ENCODE measurements around the gene EXOSC1.
"Not testable (repeated sequence)": the region's sequence is repeated elsewhere in the genome, so short reads cannot be mapped to it uniquely, and the experiment has no call there.

The EXOSC1 gene

GRCh38 chr10:97445722-97446639, at the start of gene EXOSC1, which contains the start of gene ZDHHC16:
Gene EXOSC1 (minus strand): TSS chr10:97446006. CDS start chr10:97445985, 21 bp downstream.
Gene ZDHHC16 (plus strand): TSS chr10:97446175. CDS start chr10:97451676, 5,501 bp downstream.
- FAIRE-seq = peak; percentile 98
- DNase-seq (ENCODE audit: extremely low spot score, insufficient read length, low read depth) = peak; percentile 98

- DNase-seq (ENCODE audit: extremely low spot score, insufficient read length, low read depth) (no peak), FAIRE-seq (no peak)
Observed at GRCh38 chr10:97494863-97495506, 49.2 kb upstream of the EXOSC1 start.

GRCh38 chr10:97494151-97494550, 48.3 kb upstream of the EXOSC1 start:
- FAIRE-seq (no peak), DNase-seq (ENCODE audit: extremely low spot score, insufficient read length, low read depth) (no peak)

GRCh38 chr10:97490592-97490991, 44.8 kb upstream of the EXOSC1 start:
- DNase-seq (ENCODE audit: extremely low spot score, insufficient read length, low read depth) = no peak
- no peak for FAIRE-seq

- FAIRE-seq (no peak), DNase-seq (ENCODE audit: extremely low spot score, insufficient read length, low read depth) (no peak)
Observed at GRCh38 chr10:97485647-97486281, 40.0 kb upstream of the EXOSC1 start.

GRCh38 chr10:97483921-97484320, 38.1 kb upstream of the EXOSC1 start:
- FAIRE-seq (no peak), DNase-seq (ENCODE audit: extremely low spot score, insufficient read length, low read depth) (no peak)

GRCh38 chr10:97483506-97483905, 37.7 kb upstream of the EXOSC1 start:
- FAIRE-seq = no peak

GRCh38 chr10:97482381-97482780, 36.6 kb upstream of the EXOSC1 start:
- FAIRE-seq = no peak
- DNase-seq (ENCODE audit: extremely low spot score, insufficient read length, low read depth) = no peak

More at GRCh38 chr10:97483506-97483905, 37.7 kb upstream of the EXOSC1 start:
- no peak for DNase-seq (ENCODE audit: extremely low spot score, insufficient read length, low read depth)

GRCh38 chr10:97481071-97481470, 35.3 kb upstream of the EXOSC1 start:
- DNase-seq (ENCODE audit: extremely low spot score, insufficient read length, low read depth) = no peak

GRCh38 chr10:97479939-97480338, 34.1 kb upstream of the EXOSC1 start:
- no peak for DNase-seq (ENCODE audit: extremely low spot score, insufficient read length, low read depth)

More at GRCh38 chr10:97481071-97481470, 35.3 kb upstream of the EXOSC1 start:
- FAIRE-seq = no peak

GRCh38 chr10:97479410-97479809, 33.6 kb upstream of the EXOSC1 start:
- not testable (repeated sequence) for FAIRE-seq; DNase-seq (ENCODE audit: extremely low spot score, insufficient read length, low read depth)

More at GRCh38 chr10:97479939-97480338, 34.1 kb upstream of the EXOSC1 start:
- no peak for FAIRE-seq

GRCh38 chr10:97475936-97476594, 30.3 kb upstream of the EXOSC1 start:
- DNase-seq (ENCODE audit: extremely low spot score, insufficient read length, low read depth) = no peak

GRCh38 chr10:97474918-97475317, 29.1 kb upstream of the EXOSC1 start:
- FAIRE-seq = no peak
- no peak for DNase-seq (ENCODE audit: extremely low spot score, insufficient read length, low read depth)

More at GRCh38 chr10:97475936-97476594, 30.3 kb upstream of the EXOSC1 start:
- FAIRE-seq = no peak

- not testable (repeated sequence) for FAIRE-seq; DNase-seq (ENCODE audit: extremely low spot score, insufficient read length, low read depth)
Observed at GRCh38 chr10:97468781-97469180, 23.0 kb upstream of the EXOSC1 start.

GRCh38 chr10:97468162-97468561, 22.4 kb upstream of the EXOSC1 start:
- DNase-seq (ENCODE audit: extremely low spot score, insufficient read length, low read depth) = no peak
- FAIRE-seq = no peak

GRCh38 chr10:97466755-97467154, 20.9 kb upstream of the EXOSC1 start:
- FAIRE-seq (no peak), DNase-seq (ENCODE audit: extremely low spot score, insufficient read length, low read depth) (no peak)

GRCh38 chr10:97465982-97466381, 20.2 kb upstream of the EXOSC1 start:
- DNase-seq (ENCODE audit: extremely low spot score, insufficient read length, low read depth) (no peak), FAIRE-seq (no peak)

GRCh38 chr10:97464226-97464625, 18.4 kb upstream of the EXOSC1 start:
- DNase-seq (ENCODE audit: extremely low spot score, insufficient read length, low read depth) (no peak), FAIRE-seq (no peak)

GRCh38 chr10:97463363-97464132, 17.7 kb upstream of the EXOSC1 start:
- peak; percentile 62 for FAIRE-seq

More at GRCh38 chr10:97463363-97464132, 17.7 kb upstream of the EXOSC1 start:
- DNase-seq (ENCODE audit: extremely low spot score, insufficient read length, low read depth) = no peak

Measured in GM18507 (cell line).